ENCODE measurements around the gene CLPSL2.

The CLPSL2 gene

DNA sequence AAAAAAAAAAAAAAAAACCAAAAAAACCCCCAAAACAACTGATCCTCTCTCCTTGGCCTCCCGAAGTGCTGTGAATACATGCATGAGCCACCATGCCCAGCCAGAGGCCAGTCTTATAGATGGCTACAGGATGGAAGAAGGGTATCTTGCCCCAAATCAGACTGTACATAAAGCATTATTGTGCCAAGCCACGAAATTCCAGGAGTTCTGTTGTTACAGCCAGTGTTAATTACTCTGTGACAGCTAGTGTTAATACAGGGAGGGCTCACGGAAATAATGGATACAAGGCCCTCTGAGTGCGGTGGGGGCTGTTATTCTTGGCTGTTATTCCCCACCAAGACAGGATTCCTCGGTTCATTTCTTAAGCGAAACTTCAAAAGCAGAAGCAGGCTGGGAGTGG is 1.4 kb upstream of the CLPSL2 start:
- H3K27me3 ChIP-seq (ENCODE audit: insufficient read depth, low read length) = peaks cover 14% of the 10 kb centered on the region
- 87% methylated on average over 6 of the region's 6 CpGs for WGBS
- H3K9ac ChIP-seq (ENCODE audit: low read depth, low read length) = no peak overlapping the region

DNA sequence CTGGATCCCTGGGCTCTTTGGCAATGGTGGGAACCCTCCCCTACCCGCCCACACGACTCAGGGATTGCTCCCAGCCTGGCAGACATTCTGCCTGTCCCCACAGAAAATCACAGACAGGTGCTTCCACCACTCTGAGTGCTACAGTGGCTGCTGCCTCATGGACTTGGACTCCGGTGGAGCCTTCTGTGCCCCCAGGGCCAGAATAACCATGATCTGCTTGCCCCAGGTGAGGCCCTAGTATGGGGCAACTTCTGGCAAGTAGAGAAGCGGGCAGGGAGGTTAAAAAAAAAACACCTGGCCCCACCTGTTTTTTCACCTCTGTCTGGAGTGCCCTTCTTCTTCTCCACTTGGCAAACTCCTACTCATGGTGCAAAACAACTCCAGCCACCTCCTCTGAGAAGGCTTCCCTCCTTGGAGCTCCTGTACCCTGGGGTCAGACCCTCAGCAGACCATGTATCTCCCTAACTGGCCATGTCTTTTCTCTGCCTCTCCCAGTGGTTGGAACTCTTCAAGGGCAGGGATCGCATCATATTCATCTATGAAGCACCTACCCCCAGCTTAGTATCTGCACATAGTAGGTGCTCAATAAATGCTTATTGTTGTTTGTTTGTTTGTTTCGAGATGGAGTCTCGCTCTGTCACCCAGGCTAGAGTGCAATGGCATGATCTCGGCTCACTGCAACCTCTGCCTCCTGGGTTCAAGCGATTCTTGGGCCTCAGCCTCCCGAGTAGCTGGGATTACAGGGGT is 1.1 kb downstream of the CLPSL2 start:
- no peak overlapping the region for H3K27ac ChIP-seq (ENCODE audit: low read depth, low read length)
- no peak overlapping the region for H3K4me3 ChIP-seq (ENCODE audit: low read length)
- WGBS = 89% methylated on average over 9 of the region's 10 CpGs
- H3K27me3 ChIP-seq (ENCODE audit: insufficient read depth, low read length) = peaks cover 14% of the 10 kb centered on the region
- H3K9me3 ChIP-seq (ENCODE audit: insufficient read depth, low read depth, low read length) = no peaks in the 10 kb centered on the region
- H3K4me1 ChIP-seq (ENCODE audit: insufficient read depth, low read length) = no peaks in the 10 kb centered on the region
- no peaks in the 10 kb centered on the region for H3K36me3 ChIP-seq (ENCODE audit: insufficient read depth, low read length)
- H3K9ac ChIP-seq (ENCODE audit: low read depth, low read length) = no peak overlapping the region

More for the DNA sequence above, 1.4 kb upstream of the CLPSL2 start:
- H3K4me3 ChIP-seq (ENCODE audit: low read length) = no peak overlapping the region
- no peak overlapping the region for H3K27ac ChIP-seq (ENCODE audit: low read depth, low read length)
- H3K4me1 ChIP-seq (ENCODE audit: insufficient read depth, low read length) = no peaks in the 10 kb centered on the region
- no peaks in the 10 kb centered on the region for H3K36me3 ChIP-seq (ENCODE audit: insufficient read depth, low read length)
- H3K9me3 ChIP-seq (ENCODE audit: insufficient read depth, low read depth, low read length) = no peaks in the 10 kb centered on the region

DNA sequence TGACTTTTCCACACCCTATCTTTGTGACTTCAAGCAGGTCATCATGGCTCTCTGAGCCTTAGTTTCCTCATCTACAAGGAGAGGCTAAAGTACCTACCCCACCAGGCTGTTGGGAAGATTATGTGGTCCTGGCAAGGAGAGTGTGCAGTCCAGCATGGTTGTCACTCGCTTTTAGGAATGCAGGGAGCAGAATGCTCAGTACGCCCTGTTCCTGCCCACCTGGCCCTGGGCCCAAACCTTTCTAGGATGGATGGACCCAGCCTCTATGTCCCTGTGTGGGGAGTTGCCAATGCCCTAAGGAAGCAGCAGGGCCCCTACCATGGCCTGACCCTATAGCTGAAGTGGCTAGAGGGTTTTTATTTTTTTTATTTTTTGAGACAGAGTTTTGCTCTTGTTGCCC is 2.0 kb downstream of the CLPSL2 start:
- no peak overlapping the region for H3K4me3 ChIP-seq (ENCODE audit: low read length)
- H3K36me3 ChIP-seq (ENCODE audit: insufficient read depth, low read length) = no peaks in the 10 kb centered on the region
- 94% methylated on average over 2 of the region's 2 CpGs for WGBS
- H3K9me3 ChIP-seq (ENCODE audit: insufficient read depth, low read depth, low read length) = no peaks in the 10 kb centered on the region
- peaks cover 14% of the 10 kb centered on the region for H3K27me3 ChIP-seq (ENCODE audit: insufficient read depth, low read length)
- H3K4me1 ChIP-seq (ENCODE audit: insufficient read depth, low read length) = no peaks in the 10 kb centered on the region
- H3K9ac ChIP-seq (ENCODE audit: low read depth, low read length) = no peak overlapping the region
- H3K27ac ChIP-seq (ENCODE audit: low read depth, low read length) = no peak overlapping the region

DNA sequence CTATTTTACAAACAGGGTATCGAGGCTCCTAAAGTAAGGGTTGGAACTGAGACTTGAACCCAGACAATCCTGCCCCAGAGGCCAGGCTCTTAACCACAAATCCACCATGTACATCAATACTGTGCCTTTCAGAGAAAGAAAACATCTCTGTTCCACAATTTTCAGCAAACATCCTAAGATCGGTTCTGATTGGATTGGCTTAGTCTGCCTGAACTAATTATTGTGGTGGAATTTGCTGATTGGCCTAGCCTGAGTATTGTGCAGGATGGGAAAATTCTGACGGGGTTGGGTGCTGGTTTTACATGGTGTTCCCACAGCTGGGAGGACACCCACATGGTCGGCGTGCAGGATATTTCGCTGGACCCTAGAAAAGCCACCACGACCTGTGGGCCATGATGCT is 4.3 kb downstream of the CLPSL2 start, which contains the start of gene CLPSL1:
CLPSL1 (plus strand) TSS at position 301 of the 400 bp plus-strand sequence; CDS start at position 393, 92 bp downstream.
- WGBS = 93% methylated on average over 7 of the region's 7 CpGs
- no peak within 1 kb of the TSS for H3K27ac ChIP-seq (ENCODE audit: low read depth, low read length)
- H3K4me1 ChIP-seq (ENCODE audit: insufficient read depth, low read length) = no peaks in the 10 kb centered on the region
- peaks cover 9% of the 10 kb centered on the region for H3K27me3 ChIP-seq (ENCODE audit: insufficient read depth, low read length)
- H3K36me3 ChIP-seq (ENCODE audit: insufficient read depth, low read length) = no peaks in the 10 kb centered on the region
- no peaks in the 10 kb centered on the region for H3K9me3 ChIP-seq (ENCODE audit: insufficient read depth, low read depth, low read length)
- no peak within 1 kb of the TSS for H3K4me3 ChIP-seq (ENCODE audit: low read length)
- no peak within 1 kb of the TSS for H3K9ac ChIP-seq (ENCODE audit: low read depth, low read length)

DNA sequence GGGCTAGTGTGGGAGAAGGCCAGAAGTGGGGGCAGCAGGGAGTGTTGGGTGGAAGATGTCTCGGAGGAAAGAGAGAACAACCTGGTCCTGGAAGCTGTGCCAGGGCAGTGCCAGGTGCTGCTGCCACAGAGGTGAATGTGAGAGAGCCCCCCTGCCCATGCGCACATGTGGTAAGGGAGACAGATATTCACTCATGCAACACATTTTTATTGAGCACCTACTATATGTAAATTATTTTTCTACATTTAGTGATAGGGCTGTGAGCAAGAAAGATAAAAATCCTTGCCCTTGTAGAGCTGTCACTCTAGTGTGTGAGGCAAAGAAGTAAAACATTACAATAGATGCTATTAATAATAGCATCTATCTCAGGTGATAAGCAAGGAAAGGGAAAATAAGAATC is 4.9 kb downstream of the CLPSL2 start:
- Histone ChIP-seq H3K27me3 (ENCODE audit: insufficient read depth, low read length) (peaks cover 5% of the 10 kb centered on the region), H3K4me3 (ENCODE audit: low read length) (no peak overlapping the region), H3K4me1 (ENCODE audit: insufficient read depth, low read length) (no peaks in the 10 kb centered on the region), H3K27ac (ENCODE audit: low read depth, low read length) (no peak overlapping the region), H3K9ac (ENCODE audit: low read depth, low read length) (no peak overlapping the region), H3K9me3 (ENCODE audit: insufficient read depth, low read depth, low read length) (no peaks in the 10 kb centered on the region), H3K36me3 (ENCODE audit: insufficient read depth, low read length) (no peaks in the 10 kb centered on the region)
- WGBS = 85% methylated on average over 1 of the region's 2 CpGs

DNA sequence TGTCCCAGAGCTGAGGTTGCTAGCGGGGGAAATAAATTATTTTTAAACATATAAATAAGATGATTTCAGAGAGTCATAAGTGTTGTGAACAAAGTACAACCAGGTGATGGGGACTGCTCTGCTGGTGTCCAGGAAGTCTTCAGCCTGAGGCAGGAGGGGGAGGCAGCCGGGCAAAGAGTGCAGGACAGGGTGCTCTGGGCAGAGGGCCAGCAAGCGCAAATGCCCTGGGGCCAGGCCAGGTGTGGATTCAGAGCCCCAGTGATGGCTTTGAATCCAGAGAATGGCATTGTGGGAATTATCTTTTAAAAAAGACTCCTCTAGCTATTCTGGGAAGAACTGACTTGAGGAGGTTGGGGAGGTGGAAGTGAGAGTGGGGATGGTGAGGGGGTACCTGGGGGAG is 6.0 kb downstream of the CLPSL2 start:
- Histone ChIP-seq H3K27me3 (ENCODE audit: insufficient read depth, low read length) (peaks cover 2% of the 10 kb centered on the region), H3K9ac (ENCODE audit: low read depth, low read length) (no peak overlapping the region), H3K4me3 (ENCODE audit: low read length) (no peak overlapping the region), H3K4me1 (ENCODE audit: insufficient read depth, low read length) (no peaks in the 10 kb centered on the region), H3K27ac (ENCODE audit: low read depth, low read length) (no peak overlapping the region), H3K9me3 (ENCODE audit: insufficient read depth, low read depth, low read length) (no peaks in the 10 kb centered on the region), H3K36me3 (ENCODE audit: insufficient read depth, low read length) (no peaks in the 10 kb centered on the region)
- WGBS = 90% methylated on average over 2 of the region's 3 CpGs

DNA sequence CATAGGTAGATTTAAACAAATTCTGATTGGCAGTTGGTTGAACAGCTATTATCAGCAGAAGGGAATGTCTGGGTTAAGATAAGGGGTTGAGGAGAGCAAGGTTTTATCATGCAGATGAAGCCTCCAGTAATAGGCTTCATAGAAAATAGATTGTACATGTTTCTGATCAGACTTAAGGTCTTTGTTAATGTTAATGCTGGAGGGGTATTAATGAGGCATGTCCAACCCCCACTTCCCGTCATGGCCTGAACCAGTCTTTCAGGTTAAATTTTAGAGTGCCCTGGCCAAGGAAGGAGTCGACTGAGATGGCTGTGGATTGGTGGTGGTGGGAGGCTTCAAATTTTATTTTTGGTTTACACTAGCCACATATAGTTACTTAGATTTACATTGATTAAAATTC is 7.8 kb downstream of the CLPSL2 start:
- Histone ChIP-seq H3K4me1 (ENCODE audit: insufficient read depth, low read length) (no peaks in the 10 kb centered on the region), H3K9me3 (ENCODE audit: insufficient read depth, low read depth, low read length) (no peaks in the 10 kb centered on the region), H3K27me3 (ENCODE audit: insufficient read depth, low read length) (no peaks in the 10 kb centered on the region), H3K36me3 (ENCODE audit: insufficient read depth, low read length) (no peaks in the 10 kb centered on the region), H3K4me3 (ENCODE audit: low read length) (no peak overlapping the region), H3K27ac (ENCODE audit: low read depth, low read length) (no peak overlapping the region), H3K9ac (ENCODE audit: low read depth, low read length) (no peak overlapping the region)
- 97% methylated on average over 1 of the region's 2 CpGs for WGBS

DNA sequence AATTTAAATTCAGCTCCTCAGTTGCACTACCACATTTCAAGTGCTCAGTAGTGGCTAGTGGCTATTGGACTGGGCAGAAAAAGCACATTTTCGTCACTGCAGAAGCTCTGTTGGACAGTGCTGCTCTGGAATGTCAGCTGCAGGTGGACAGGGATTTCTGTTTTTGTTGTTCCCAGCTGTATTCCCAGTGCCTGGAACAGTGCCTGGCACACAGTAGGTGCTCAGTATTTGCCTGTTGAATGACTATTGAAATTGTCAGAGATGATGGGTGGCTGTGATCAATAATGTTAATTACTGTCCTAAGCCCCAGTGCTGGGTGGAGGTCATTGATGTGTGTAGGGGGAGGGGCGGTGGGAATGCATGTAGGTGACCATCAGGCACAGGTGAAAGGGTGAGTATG is 9.9 kb downstream of the CLPSL2 start:
- Histone ChIP-seq H3K27me3 (ENCODE audit: insufficient read depth, low read length) (no peaks in the 10 kb centered on the region), H3K4me3 (ENCODE audit: low read length) (no peak overlapping the region), H3K4me1 (ENCODE audit: insufficient read depth, low read length) (no peaks in the 10 kb centered on the region), H3K36me3 (ENCODE audit: insufficient read depth, low read length) (no peaks in the 10 kb centered on the region), H3K9ac (ENCODE audit: low read depth, low read length) (no peak overlapping the region), H3K9me3 (ENCODE audit: insufficient read depth, low read depth, low read length) (no peaks in the 10 kb centered on the region), H3K27ac (ENCODE audit: low read depth, low read length) (no peak overlapping the region)
- 86% methylated on average over 2 of the region's 2 CpGs for WGBS

DNA sequence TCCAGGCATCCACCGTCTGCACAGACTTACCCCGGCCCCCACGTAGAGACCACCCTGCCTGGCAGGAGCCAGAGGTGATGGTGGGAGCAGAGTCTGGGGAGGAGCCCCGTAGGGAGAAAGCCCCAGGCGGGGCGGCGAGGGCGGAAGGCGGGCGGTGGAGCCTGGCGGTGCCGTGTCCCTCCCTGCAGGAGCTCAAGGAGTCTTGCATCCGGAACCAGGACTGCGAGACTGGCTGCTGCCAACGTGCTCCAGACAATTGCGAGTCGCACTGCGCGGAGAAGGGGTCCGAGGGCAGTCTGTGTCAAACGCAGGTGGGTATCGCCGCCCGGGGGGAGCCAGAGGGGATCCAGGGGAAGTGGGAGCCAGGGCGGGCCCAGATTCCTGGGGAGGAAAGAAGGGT is 10.4 kb downstream of the CLPSL2 start:
- no peak overlapping the region for H3K9ac ChIP-seq (ENCODE audit: low read depth, low read length)
- H3K36me3 ChIP-seq (ENCODE audit: insufficient read depth, low read length) = no peaks in the 10 kb centered on the region
- WGBS = 90% methylated on average over 25 of the region's 25 CpGs
- no peaks in the 10 kb centered on the region for H3K27me3 ChIP-seq (ENCODE audit: insufficient read depth, low read length)
- no peaks in the 10 kb centered on the region for H3K4me1 ChIP-seq (ENCODE audit: insufficient read depth, low read length)
- H3K9me3 ChIP-seq (ENCODE audit: insufficient read depth, low read depth, low read length) = no peaks in the 10 kb centered on the region
- no peak overlapping the region for H3K27ac ChIP-seq (ENCODE audit: low read depth, low read length)
- H3K4me3 ChIP-seq (ENCODE audit: low read length) = no peak overlapping the region

DNA sequence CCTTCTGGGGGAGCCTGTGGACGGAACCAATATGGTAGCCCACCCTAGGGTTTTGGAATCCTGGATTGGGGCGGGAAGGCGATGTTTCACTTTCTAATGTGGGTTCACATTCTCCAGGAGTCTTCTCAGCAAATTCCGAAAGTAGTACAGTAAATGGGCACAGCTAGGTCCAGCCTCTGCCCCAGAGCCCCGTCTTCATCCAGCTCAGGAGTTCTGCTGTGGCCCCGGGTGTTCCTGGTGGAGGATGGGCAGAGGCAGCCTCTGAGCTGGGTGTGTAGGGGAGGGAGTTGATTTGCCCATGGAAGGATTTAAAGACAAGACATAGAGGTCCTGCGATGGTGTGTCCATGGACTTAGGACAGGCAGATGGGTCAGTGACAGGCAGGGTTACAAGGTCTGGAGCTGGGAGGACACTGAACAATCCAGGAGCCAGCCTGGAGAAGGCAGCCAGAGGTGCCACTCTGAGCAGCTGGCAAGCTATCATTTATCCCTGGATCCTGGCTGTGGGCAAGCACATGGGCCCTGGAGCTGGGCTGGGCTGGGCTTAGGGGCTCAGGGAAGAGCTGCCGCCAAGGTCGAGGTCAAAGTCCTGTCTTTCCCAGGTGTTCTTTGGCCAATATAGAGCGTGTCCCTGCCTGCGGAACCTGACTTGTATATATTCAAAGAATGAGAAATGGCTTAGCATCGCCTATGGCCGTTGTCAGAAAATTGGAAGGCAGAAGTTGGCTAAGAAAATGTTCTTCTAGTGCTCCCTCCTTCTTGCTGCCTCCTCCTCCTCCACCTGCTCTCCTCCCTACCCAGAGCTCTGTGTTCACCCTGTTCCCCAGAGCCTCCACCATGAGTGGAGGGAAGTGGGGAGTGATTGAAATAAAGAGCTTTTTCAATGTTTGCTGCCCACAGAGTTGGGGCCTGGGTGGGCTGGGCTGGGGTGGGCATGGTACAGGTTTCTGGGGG is 11.1 kb downstream of the CLPSL2 start:
- 92% methylated on average over 13 of the region's 13 CpGs for WGBS
- Histone ChIP-seq H3K4me1 (ENCODE audit: insufficient read depth, low read length) (no peaks in the 10 kb centered on the region), H3K27ac (ENCODE audit: low read depth, low read length) (no peak overlapping the region), H3K36me3 (ENCODE audit: insufficient read depth, low read length) (no peaks in the 10 kb centered on the region), H3K9me3 (ENCODE audit: insufficient read depth, low read depth, low read length) (no peaks in the 10 kb centered on the region), H3K27me3 (ENCODE audit: insufficient read depth, low read length) (no peaks in the 10 kb centered on the region), H3K4me3 (ENCODE audit: low read length) (no peak overlapping the region), H3K9ac (ENCODE audit: low read depth, low read length) (no peak overlapping the region)

DNA sequence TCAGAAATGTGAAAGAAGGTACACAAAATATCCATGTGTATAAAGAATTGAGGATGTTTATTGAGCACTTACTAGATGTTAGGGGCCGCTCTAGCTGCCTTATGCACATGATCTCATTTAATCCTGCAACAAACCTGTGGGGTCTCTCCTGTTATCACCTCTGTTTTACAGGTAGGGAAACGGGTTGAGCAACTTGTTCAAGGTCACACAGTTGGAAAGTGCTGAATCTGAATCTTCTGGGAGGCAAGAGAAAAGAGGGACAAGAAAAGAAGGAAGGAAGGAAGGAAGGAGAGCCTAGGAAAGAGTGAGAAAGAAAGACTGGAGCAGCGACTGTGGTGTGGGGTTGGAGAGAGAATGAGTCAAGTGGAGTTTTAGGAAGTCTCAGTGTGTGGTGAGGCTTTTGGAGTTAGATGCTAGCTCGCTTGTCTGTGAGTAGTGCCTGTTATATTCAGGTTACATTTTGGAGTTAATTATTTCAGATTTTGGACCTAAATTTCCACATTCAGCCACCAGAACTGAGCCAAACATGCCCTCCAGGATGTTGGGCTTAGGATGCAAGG is 12.1 kb downstream of the CLPSL2 start:
- no peaks in the 10 kb centered on the region for H3K4me1 ChIP-seq (ENCODE audit: insufficient read depth, low read length)
- H3K9ac ChIP-seq (ENCODE audit: low read depth, low read length) = no peak overlapping the region
- H3K27me3 ChIP-seq (ENCODE audit: insufficient read depth, low read length) = no peaks in the 10 kb centered on the region
- no peaks in the 10 kb centered on the region for H3K9me3 ChIP-seq (ENCODE audit: insufficient read depth, low read depth, low read length)
- 79% methylated on average over 4 of the region's 4 CpGs for WGBS
- no peak overlapping the region for H3K27ac ChIP-seq (ENCODE audit: low read depth, low read length)
- no peaks in the 10 kb centered on the region for H3K36me3 ChIP-seq (ENCODE audit: insufficient read depth, low read length)
- no peak overlapping the region for H3K4me3 ChIP-seq (ENCODE audit: low read length)

All from HUES64 (cell line).